Measurements from ENCODE around the gene DAND5.
"Not testable (repeated sequence)": the region's sequence is repeated elsewhere in the genome, so short reads cannot be mapped to it uniquely, and the experiment has no call there.

Gene DAND5

DNA sequence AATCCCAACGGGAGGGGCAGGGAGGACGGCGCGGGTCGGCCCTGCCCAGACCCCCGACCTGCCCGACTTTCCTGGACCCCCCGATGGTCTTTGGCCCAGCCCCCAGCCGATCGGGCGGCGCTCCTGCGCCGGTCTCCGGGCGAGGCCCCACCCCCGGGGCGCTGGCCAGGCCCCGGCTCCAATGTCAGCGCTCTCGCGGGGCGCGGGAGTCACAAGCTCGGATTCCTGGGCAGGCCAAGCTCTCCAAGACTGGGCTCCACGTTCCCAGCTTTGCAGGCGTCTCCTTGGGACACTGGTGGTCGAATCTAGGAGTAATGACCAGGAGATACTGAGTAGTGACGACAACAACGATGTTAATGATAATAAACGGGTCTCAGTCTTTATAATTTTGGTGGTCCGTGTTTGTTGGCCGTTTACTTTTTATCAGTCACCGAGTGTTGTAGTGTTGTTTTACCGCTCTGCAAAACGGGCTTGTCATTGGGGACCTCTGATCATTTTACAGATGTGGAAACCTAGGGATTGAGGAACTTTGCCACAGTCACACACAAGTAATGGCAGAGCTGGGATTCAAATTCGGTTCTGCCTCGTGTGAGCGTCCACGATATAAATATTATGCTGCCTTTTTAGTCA lies 23.2 kb upstream of the DAND5 start:
- peak; percentile 39 for DNase-seq

DNA sequence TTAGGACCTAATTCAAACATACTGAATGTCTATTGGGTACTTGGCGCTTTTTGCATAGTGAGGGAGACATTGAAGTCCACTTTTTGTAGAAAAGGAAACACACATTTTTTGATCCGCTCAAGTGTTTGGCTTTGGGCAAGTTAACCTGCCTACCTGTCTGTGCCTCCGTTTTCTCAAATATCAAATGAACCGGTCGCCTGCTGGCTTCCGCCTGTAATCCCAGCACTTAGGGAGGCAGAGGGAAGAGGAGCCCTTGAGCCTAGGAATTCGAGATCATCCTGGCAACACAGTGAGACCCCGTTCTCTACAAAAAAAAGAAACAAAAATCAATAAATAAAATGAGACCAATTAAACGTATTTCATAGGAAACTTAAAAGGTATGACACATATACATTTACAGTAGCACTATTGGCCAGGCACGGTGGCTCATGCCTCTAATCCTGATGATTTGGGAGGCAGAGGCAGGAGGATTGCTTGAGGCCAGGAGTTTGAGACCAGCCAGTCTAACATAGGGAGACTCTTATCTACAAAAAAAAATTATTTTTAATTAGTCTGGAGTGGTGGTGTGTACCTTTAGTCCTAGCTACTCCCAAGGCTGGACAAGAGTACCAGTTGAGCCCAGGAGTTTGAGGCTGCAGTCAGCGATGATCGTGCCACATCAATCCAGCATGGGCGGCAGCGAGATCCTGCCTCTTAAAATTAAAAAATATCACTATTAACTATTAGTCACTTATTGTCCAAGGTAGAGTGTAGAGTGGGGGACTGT lies 22.5 kb upstream of the DAND5 start:
- DNase-seq: no peak

DNA sequence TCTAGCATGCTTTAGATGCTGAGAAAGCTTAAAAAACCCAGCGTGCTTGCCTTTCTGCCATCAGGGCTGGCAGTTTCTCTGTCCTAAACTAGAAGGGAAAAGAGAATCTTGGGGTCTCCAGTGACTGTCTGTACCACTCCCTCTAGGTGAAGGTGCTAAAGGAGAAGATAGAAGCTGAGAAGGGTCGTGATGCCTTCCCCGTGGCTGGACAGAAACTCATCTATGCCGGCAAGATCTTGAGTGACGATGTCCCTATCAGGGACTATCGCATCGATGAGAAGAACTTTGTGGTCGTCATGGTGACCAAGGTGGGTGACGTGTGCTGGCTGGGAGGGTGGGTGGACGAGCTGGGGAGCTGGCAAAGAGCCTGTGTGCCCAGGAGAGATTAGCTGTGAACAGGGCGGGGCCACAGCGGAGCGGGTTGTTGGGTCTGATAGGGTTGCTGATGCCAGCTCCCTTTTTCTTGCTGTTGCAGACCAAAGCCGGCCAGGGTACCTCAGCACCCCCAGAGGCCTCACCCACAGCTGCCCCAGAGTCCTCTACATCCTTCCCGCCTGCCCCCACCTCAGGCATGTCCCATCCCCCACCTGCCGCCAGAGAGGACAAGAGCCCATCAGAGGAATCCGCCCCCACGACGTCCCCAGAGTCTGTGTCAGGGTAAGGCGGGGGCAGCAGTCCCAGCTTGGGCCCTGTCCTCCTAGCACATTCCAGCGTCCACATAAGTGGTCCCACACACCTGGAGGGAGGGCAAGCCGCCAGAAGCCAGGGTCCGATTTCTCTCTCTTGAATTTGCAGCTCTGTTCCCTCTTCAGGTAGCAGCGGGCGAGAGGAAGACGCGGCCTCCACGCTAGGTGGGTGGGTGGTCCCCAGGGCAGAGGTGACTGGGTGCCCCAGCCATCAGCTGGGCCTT lies 21.4 kb upstream of the DAND5 start:
- DNase-seq: no peak

DNA sequence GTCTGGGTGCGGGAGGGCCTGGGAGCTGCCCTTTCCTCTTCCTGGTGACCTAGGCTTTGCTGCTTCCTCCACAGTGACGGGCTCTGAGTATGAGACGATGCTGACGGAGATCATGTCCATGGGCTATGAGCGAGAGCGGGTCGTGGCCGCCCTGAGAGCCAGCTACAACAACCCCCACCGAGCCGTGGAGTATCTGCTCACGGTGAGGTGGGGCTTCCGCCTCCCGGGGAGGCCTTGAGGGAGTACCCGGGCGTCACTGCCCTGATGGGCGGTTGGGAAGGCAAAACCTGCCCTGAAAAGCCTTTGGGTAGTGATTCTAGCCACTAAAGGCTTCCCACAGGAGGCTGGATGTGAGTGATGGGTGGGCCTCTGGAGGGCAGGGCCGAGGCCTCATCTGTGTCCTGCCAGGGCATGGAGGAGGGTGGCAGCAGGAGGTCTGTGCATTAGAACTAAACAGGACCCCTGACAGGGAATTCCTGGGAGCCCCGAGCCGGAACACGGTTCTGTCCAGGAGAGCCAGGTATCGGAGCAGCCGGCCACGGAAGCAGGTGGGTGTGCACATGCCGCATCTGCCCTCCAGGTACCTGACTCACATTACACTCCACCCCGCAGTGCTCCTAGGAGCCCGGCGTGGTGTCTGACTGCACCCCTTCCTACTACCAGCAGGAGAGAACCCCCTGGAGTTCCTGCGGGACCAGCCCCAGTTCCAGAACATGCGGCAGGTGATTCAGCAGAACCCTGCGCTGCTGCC lies 20.6 kb upstream of the DAND5 start:
- no peak for DNase-seq

DNA sequence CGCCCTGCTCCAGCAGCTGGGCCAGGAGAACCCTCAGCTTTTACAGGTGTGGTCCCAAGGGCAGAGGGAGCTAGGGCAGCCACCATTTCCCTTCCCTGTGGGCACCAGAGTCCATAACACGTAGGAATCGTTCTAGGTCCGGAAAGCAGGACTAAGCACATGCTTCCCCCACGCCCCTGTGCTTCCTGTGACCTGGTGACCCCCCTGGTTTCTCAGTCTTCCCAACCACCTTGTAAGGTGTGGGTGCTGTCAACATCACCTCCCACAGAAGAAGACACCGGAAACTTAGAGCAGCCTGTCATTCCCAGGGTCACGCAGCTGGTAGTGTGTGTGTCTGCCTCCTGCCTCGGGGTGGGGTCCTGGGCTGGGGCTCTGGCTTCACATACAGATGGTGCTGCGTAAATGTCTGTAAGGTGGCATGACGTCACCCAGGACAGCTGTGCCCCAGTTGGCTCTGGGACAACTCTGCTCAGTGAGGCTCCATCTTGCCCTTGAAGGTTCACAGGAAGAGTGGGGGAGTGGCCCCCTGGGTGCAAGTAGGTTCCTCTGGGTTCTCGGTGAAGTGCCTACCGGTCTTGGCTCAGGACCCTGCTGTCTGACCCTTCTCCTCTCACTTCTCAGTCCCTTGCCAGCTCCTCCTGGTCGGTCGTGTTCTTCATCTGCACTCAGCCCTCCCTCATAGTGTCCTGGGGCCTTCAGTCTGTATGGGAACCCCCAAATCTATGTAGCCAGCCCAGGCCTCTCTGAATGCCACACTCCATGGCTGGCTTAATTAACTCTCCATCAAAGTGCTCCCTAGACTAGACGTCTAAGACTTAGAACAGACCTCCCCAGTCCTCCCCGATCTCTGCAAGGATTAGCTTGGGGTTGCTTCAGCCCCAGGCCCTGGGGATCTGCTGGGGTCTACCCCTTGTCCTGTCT lies 19.8 kb upstream of the DAND5 start:
- no peak for DNase-seq

DNA sequence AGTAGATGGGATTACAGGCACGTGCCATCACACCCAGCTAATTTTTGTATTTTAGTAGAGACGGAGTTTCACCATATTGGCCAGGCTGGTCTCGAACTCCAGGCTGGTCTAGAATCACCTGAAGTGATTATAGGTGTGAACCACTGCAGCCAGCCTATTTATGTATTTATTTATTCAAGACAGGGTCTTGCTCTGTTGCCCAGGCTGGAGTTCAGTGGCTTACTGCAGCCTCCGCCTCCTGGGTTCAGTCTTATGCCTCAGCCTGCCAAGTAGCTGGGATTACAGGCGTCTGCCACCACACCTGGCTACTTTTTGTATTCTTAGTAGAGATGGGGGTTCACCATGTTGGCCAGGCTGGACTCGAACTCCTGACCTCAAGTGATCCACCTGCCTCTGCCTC lies 17.3 kb upstream of the DAND5 start:
- not testable (repeated sequence) for DNase-seq

DNA sequence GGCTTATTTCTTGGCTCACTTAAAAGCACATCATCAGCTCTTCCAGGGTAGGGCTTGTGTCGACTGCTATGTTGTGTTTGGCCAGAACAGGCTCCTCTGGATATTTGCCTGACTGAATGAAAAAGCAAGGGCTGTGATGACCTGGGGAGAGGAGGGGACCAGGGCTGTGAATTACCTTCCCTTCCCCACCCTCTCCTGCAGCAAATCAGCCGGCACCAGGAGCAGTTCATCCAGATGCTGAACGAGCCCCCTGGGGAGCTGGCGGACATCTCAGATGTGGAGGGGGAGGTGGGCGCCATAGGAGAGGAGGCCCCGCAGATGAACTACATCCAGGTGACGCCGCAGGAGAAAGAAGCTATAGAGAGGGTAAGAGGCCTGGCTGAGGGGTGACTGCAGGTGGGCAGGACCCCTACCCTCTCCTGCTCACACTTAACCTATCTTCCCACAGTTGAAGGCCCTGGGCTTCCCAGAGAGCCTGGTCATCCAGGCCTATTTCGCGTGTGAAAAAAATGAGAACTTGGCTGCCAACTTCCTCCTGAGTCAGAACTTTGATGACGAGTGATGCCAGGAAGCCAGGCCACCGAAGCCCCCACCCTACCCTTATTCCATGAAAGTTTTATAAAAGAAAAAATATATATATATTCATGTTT lies 16.8 kb upstream of the DAND5 start:
- DNase-seq: no peak

DNA sequence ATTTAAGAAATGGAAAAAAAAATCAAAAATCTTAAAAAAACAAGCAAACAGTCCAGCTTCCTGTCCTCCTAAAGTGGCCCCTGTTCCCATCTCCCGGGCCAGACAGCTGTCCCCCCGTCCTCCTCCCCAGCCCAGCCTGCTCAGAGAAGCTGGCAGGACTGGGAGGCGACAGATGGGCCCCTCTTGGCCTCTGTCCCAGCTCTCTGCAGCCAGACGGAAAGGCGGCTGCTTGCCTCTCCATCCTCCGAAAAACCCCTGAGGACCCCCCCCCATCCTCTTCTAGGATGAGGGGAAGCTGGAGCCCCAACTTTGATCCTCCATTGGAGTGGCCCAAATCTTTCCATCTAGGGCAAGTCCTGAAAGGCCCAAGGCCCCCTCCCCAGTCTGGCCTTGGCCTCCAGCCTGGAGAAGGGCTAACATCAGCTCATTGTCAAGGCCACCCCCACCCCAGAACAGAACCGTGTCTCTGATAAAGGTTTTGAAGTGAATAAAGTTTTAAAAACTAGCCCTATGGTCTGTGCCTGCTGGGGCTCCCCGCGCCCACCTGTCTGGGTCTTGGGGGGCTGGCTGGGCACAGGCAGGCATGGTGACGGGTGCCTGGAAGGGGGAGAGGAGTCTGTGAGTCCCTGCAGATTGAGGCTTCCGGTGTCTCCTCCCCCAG lies 16.1 kb upstream of the DAND5 start:
- DNase-seq: no peak

DNA sequence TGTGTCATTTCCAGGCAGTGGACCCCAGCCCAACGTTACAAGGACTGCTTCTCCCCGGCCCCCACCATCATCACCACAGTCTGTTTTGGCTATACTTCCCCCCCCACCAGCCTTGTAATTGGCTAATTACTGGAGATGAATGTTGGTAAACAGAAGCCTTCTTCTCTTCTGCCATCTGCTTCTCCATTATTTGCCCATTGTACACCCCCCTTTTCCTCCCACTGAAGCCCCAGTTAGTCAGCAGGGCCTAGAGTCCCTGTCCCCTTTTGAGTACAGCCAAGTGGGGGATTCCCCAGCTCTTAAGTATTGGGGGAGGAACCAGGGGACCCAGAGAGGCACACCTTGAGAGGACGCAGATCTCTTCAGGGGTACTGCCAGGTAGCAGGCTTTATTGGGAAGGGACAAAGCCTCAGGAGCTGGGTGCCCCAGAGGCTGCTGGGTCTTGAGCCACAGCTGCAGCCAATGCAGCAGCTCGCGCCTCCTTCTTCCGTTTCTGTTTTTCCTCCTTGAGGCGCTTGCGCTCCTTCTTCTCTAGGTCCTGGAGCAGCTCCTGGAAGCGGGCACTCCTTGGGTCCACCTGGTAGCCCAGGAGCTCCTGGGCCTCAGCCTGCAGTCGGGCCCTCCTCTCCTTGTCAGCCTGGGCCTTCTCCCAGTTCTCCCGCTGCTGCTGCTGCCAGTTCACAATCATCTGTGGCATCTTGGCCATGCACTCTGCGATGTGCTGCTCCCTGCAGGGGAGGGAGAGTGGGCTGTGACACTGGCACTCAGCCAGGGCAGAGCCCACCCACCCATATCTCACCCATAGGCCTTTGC lies 15.4 kb upstream of the DAND5 start:
- DNase-seq: no peak

DNA sequence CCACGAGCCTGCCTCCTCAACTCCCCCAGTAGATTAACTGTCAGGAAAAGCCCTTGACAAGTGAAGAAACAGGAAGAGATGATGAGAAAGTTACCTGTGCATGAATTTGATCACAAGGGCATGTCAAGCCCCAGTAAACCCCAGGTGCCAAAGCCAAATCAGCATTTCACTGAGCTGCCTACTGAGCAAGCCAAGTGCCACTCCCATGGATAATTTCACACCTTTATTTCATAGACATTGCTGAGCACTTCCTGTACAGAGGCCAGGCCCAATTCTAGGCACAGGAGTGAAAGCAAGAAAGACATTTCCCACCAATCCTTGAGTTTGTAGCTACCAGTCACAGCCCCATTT lies 14.8 kb upstream of the DAND5 start:
- no peak for DNase-seq

DNA sequence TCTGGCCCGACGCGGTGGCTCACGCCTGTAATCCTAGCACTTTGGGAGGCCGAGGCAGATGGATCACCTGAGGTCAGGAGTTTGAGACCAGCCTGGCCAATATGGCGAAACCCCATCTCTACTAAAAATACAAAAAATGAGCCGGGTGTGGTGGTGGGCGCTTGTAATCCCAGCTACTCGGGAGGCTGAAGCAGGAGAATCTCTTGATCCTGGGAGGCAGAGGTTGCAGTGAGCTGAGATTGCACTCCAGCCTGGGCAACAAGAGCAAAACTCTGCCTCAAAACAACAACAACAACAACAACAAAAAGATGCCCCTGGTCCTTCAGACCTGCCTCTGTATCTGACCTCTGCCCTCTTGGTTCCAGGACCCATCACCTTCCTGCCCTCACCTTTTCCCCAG lies 13.8 kb upstream of the DAND5 start:
- not testable (repeated sequence) for DNase-seq

DNA sequence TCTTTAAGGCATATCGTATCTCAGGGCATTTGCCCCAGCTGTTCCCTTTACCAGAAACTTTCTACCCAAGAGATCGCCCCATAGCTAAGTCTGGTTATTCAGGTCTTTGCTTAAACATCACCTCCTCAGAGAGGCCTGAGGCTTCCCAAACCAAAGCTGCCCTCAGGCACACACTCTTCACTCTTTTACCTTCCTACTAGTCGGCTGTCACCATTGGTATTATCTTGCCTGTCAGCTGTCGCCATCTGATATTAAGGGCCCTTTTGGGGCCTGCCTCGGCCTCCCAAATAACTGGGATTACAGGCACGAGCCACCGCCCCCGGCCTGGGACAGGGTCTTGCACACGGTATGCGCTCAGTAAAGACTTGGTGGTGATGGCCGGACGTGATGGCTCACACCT lies 13.4 kb upstream of the DAND5 start:
- no peak for DNase-seq

DNA sequence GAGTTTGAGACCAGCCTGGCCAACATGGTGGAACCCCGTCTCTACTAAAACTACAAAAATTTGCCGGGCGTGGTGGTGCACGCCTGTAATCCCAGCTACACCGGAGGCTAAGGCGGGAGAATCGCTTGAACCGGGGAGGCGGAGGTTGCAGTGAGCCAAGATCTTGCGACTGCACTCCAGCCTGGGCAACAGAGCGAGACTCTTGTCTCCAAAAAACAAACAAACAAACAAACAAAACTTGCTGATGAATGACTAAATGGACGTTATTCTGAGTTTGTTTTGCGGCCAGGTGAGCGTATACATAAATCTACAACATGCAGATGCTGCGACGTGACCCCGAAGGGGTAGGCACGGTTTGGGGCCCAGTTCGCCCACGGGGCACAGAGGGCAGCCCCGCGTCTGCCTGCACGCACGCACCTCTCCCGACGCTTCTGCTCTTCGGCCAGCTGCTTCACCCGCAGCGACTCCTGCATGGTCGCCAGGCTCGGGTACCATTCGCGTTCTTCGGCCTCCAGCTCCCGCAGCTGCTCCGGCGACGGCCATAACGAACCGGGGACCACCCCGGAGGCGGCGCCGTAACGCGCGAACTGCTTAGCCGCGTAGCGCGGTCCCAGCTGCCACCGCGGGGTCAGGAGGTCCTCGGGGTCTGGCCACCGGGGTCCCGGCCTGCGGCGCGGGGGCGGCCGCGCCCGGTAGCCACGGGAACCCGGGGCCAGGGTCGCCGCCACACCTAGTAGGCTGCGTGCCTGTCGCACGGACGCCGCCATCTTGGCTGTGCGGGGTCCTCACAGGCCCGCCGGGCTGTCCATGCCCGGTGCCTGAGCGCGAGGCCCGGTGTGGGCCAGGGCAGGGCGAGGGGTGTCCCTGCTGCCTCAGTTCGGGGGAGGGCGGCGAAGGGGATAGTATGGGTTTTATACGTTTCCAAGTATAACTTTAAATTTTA lies 12.7 kb upstream of the DAND5 start, which contains the start of gene GADD45GIP1:
Gene GADD45GIP1 (minus strand): TSS at position 778 of the 943 bp plus-strand sequence. CDS start 11 bp downstream, at position 767.
- DNase-seq: peak; percentile 24

DNA sequence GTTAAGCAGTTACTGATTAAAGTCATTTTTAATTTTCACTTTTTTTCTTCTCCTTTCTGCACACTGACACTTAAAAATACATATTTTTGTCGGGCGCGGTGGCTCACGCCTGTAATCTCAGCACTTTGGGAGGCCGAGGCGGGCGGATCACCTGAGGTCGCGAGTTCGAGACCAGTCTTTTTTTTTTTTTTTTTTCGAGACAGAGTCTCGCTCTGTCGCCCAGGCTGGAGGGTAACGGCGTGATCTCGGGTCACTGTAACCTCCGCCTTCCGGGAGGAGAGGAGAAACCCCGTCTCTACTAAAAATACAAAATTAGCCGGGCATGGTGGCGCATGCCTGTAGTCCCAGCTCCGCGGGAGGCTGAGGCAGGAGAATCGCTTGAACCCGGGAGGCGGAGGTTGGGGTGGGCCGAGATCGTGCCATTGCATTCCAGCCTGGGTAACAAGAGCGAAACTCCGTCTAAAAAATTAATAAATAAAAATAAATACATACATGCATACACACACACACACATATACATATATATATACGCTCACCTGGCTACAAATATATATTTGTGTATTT lies 11.9 kb upstream of the DAND5 start:
- DNase-seq: not testable (repeated sequence)

DNA sequence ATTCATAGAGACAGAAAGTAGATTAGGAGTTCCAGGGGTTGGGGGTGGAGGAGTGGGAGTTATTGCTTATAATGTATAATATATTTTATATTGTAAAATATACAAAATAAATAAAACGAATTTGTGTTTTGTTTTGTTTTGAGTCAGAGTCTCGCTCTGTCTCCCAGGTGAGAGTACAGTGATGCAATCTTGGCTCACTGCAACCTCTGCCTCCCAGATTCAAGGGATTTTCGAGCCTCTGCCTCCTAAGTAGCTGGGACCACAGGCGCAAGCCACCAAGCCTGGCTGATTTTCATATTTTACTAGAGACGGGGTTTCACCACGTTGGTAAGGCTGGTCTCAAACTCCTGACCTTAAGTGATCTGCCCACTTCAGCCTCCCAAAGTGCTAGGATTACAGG lies 9.9 kb upstream of the DAND5 start:
- DNase-seq: no peak

DNA sequence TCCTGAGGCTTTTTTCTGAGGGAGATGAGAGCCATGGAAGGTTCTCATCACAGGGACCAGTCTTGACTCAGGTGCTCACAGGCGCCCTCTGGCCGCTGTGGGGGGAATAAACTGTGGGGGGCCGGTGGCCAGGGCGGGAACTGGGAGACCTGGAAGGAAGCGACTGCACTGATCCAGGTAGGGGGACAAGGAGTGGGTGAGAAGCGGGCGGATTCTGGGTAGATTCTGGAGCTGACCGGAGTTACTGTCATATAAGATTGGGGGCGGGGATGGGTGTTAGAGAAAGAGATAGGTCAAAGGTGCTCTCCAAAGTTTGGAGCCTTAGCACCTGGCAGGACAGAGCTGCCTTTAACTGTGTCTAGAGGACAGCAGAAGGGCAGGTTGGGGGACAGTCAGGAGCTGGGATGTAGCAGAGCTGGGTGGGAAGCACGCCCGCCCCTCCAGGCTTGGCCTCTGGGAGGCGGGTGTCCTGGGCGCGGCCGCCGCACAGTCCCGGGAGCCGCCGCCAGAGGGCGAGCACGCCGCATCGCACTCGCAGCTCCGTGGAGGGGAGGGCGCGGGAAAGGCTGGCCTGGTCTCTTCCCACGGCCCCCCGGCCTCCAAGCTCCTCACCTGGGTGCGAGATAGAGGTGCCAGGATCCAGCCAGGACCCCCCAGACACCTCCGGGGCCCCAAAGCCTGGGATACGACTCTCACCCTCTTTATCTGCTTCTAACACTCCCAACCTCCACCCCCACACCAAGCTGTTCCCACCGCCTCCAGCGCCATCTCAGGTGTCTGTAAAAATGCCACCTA lies 4.2 kb upstream of the DAND5 start:
- DNase-seq: peak; percentile 55

DNA sequence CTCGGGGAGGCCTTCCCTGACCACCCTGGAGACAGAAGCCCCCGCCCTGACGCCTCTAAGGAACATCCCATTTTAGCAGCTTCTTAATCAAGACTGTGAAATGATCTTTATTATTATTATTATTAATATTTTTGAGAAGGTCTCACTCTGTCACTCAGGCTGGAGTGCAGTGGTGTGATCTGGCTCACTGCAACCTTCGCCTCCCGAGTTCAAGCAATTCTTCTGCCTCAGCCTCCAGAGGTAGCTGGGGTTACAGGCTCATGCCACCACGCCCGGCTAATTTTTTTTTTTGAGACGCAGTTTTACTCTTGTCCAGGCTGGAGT lies 3.6 kb upstream of the DAND5 start:
- no peak for DNase-seq

DNA sequence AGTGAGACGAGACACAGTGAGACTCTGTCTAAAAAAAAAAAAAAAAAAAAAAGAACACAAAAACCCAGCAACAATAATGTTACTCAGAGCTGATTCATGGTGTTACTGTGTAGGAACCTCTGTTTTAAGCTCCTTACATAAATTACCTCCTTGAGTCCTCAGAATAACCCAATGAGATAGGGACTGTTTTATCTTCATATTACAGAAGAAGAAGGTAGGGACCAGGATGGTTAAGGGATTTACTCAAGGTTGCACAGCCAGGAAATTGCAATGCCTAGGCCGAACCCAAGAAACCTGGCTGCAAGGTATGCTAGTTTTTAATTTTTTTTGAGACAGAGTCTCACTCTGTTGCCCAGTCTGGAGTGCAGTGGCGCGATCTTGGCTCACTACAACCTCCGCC lies 1.5 kb upstream of the DAND5 start:
- no peak for DNase-seq

Data from NCI-H2029 treated with DMSO at 0.1 percent for 48 hours (cell line).